ENCODE results near the gene PKDREJ. TPM values are rescaled to one million over a fixed set of nuclear protein-coding genes. Genes with fewer than 3 reads are reported as not detected.

The PKDREJ gene
- polyA plus RNA-seq, 1 of the 3 experiments (the other 2 are of a cell fraction) = not detected

DNA sequence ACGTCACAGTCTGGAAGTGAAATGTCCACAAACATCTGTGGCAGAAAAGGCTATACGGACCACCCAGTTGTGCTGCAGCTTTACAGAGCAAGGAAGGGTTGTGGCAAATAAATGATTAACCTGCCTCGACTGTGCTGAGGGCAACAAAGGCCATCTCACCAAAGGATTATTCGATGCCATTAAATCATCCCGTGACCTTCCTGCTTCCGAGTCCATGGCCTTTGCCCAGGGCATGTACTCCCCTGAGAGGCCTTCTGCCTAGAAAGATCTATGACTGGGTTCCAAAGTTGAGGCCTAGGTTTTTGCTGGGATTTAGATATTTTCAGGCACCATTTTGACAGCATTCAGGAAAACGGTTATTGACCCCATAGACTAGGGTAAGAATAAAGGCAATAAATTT lies 22.2 kb downstream of the PKDREJ start:
- H3K27me3 ChIP-seq (ENCODE audit: insufficient read depth) = no peaks in the 10 kb centered on the region
- H4K20me1 ChIP-seq (ENCODE audit: insufficient read depth) = no peaks in the 10 kb centered on the region
- no peaks in the 10 kb centered on the region for H3K9me2 ChIP-seq
- CTCF ChIA-PET = interaction anchor here (0.5 to 3.9 kb wide), 8 partner anchors 9 to 651 kb away, joined by 3 to 15 read pairs (median 4); partner anchors contain the start of gene CDPF1
- H3K27ac ChIP-seq (ENCODE audit: low read depth in 2 of 2, low read length in 1 of 2) = peak overlapping the region in 1 of 2 experiments; percentile 99; a peak in 2 of 4 replicates
- 97% methylated on average over 4 of the region's 7 CpGs for WGBS (ENCODE audit: low lambda C conversion rate)
- no peaks in the 10 kb centered on the region for H3F3A ChIP-seq (replicated peaks; ENCODE audit: insufficient read depth)
- TF ChIP-seq FOXM1 (IDR thresholded peaks at IDR 0.05; ENCODE audit: low read depth) (no peak), FOXJ3 (CRISPR knock-in tag; IDR thresholded peaks at IDR 0.05) (no peak), MXI1 (IDR thresholded peaks at IDR 0.05; ENCODE audit: low read depth, low read length) (no peak), RFX5 (IDR thresholded peaks at IDR 0.05; ENCODE audit: low read length) (no peak), NFIC (IDR thresholded peaks at IDR 0.05; ENCODE audit: borderline replicate concordance) (no peak), MEF2A (IDR thresholded peaks at IDR 0.05; ENCODE audit: borderline replicate concordance, low read depth) (no peak), POLR2AphosphoS5 (IDR thresholded peaks at IDR 0.05; ENCODE audit: low read depth, low read length) (no peak), SMC3 (IDR thresholded peaks at IDR 0.05; ENCODE audit: low read depth, low read length) (no peak), JUND (IDR thresholded peaks at IDR 0.05) (no peak), TAF1 (IDR thresholded peaks at IDR 0.05; ENCODE audit: borderline replicate concordance, low read depth, low read length) (no peak), NRF1 (IDR thresholded peaks at IDR 0.05; ENCODE audit: low read depth, low read length) (no peak), RXRA (IDR thresholded peaks at IDR 0.05; ENCODE audit: borderline replicate concordance, low read depth) (no peak), CHD2 (IDR thresholded peaks at IDR 0.05; ENCODE audit: low read length, partially characterized antibody) (no peak)
- TF ChIP-seq, protein P1, sequence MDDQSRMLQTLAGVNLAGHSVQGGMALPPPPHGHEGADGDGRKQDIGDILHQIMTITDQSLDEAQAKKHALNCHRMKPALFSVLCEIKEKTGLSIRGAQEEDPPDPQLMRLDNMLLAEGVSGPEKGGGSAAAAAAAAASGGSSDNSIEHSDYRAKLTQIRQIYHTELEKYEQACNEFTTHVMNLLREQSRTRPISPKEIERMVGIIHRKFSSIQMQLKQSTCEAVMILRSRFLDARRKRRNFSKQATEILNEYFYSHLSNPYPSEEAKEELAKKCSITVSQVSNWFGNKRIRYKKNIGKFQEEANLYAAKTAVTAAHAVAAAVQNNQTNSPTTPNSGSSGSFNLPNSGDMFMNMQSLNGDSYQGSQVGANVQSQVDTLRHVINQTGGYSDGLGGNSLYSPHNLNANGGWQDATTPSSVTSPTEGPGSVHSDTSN (IDR thresholded peaks at IDR 0.05) = no peak
- no peak overlapping the region for H3K4me3 ChIP-seq (ENCODE audit: low read depth in 2 of 2, low read length in 1 of 2)
- no peaks in the 10 kb centered on the region for H3K79me2 ChIP-seq (ENCODE audit: insufficient read depth)
- peaks cover 0 to 24% of the 10 kb centered on the region in 2 experiments for H3K36me3 ChIP-seq (replicated peaks in 1 of 2; ENCODE audit: control insufficient read depth in 1 of 2, insufficient read depth in 2 of 2, low read length in 1 of 2)
- POLR2A ChIA-PET = interaction anchor here (0.9 to 2.0 kb wide), 4 partner anchors 9 to 233 kb away, joined by 3 to 9 read pairs (median 5); partner anchors contain the start of genes CDPF1 and TTC38
- no peaks in the 10 kb centered on the region for H3K9me3 ChIP-seq
- H3K9ac ChIP-seq = no peak overlapping the region
- no peak overlapping the region for H3K4me2 ChIP-seq
- H3K4me1 ChIP-seq (ENCODE audit: control insufficient read depth in 1 of 2, insufficient read depth in 2 of 2, low read depth in 1 of 2, low read length in 1 of 2) = peaks cover 0 to 78% of the 10 kb centered on the region in 2 experiments; a peak in 2 of 4 replicates
- no peak overlapping the region for H2AFZ ChIP-seq (ENCODE audit: low read depth)
- peak; percentile 47 for DNase-seq

DNA sequence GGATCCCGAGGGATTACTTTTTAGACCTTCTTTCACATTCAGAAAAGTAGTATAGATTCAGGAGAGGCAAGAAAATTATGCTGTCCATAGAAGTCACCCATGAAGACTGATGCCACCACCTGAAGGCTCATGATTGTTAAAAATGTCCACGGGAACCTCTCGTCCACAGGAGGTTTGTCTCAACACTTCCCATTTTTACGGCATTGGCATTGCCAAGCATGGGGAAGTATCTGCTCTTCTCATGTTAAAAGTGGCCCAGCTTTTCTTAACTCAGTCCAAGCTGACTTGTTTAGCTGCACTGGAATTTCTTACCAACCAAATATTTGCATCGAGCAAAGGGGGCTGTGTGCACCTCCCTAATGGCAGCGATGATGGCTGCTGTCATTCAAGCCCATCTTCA lies 22.6 kb downstream of the PKDREJ start:
- H3K79me2 ChIP-seq (ENCODE audit: insufficient read depth) = no peaks in the 10 kb centered on the region
- no peak overlapping the region for H2AFZ ChIP-seq (ENCODE audit: low read depth)
- H3K4me3 ChIP-seq (ENCODE audit: low read depth in 2 of 2, low read length in 1 of 2) = no peak overlapping the region
- no peaks in the 10 kb centered on the region for H3K9me2 ChIP-seq
- DNase-seq = no peak
- H3K27me3 ChIP-seq (ENCODE audit: insufficient read depth) = no peaks in the 10 kb centered on the region
- H3K4me2 ChIP-seq = no peak overlapping the region
- no peaks in the 10 kb centered on the region for H3F3A ChIP-seq (replicated peaks; ENCODE audit: insufficient read depth)
- ChIA-PET POLR2A (interaction anchor here (2.0 kb wide), 1 partner anchor 10 kb away, joined by 6 read pairs; the partner anchor contains the start of gene CDPF1), CTCF (interaction anchor here (1.7 to 3.9 kb wide), 2 partner anchors 118 to 123 kb away, joined by 4 to 15 read pairs; no protein-coding TSS in a partner anchor)
- 95% methylated on average over 6 of the region's 6 CpGs for WGBS (ENCODE audit: low lambda C conversion rate)
- H3K36me3 ChIP-seq (replicated peaks in 1 of 2; ENCODE audit: control insufficient read depth in 1 of 2, insufficient read depth in 2 of 2, low read length in 1 of 2) = peaks cover 0 to 24% of the 10 kb centered on the region in 2 experiments
- peaks cover 0 to 74% of the 10 kb centered on the region in 2 experiments; a peak in 2 of 4 replicates for H3K4me1 ChIP-seq (ENCODE audit: control insufficient read depth in 1 of 2, insufficient read depth in 2 of 2, low read depth in 1 of 2, low read length in 1 of 2)
- no peak overlapping the region for H3K9ac ChIP-seq
- H4K20me1 ChIP-seq (ENCODE audit: insufficient read depth) = no peaks in the 10 kb centered on the region
- H3K9me3 ChIP-seq = no peaks in the 10 kb centered on the region
- peak overlapping the region in 1 of 2 experiments; percentile 99; a peak in 2 of 4 replicates for H3K27ac ChIP-seq (ENCODE audit: low read depth in 2 of 2, low read length in 1 of 2)
- TF ChIP-seq SMC3 (IDR thresholded peaks at IDR 0.05; ENCODE audit: low read depth, low read length) (no peak), RCOR1 (IDR thresholded peaks at IDR 0.05; ENCODE audit: low read length) (no peak), TAF1 (IDR thresholded peaks at IDR 0.05; ENCODE audit: borderline replicate concordance, low read depth, low read length) (no peak), EZH2phosphoT487 (IDR thresholded peaks at IDR 0.05; ENCODE audit: borderline replicate concordance, low read depth) (no peak), EP300 (IDR thresholded peaks at IDR 0.05; ENCODE audit: borderline replicate concordance in 1 of 2, low read depth in 1 of 2, low read length in 1 of 2) (no peak), CHD2 (IDR thresholded peaks at IDR 0.05; ENCODE audit: low read length, partially characterized antibody) (no peak)
- TF ChIP-seq, protein P2, sequence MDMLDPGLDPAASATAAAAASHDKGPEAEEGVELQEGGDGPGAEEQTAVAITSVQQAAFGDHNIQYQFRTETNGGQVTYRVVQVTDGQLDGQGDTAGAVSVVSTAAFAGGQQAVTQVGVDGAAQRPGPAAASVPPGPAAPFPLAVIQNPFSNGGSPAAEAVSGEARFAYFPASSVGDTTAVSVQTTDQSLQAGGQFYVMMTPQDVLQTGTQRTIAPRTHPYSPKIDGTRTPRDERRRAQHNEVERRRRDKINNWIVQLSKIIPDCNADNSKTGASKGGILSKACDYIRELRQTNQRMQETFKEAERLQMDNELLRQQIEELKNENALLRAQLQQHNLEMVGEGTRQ (IDR thresholded peaks at IDR 0.05; ENCODE audit: borderline replicate concordance, low read depth, low read length) = no peak
- TF ChIP-seq, protein P3, sequence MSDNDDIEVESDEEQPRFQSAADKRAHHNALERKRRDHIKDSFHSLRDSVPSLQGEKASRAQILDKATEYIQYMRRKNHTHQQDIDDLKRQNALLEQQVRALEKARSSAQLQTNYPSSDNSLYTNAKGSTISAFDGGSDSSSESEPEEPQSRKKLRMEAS (IDR thresholded peaks at IDR 0.05; ENCODE audit: low read depth) = no peak
- TF ChIP-seq, protein P4, sequence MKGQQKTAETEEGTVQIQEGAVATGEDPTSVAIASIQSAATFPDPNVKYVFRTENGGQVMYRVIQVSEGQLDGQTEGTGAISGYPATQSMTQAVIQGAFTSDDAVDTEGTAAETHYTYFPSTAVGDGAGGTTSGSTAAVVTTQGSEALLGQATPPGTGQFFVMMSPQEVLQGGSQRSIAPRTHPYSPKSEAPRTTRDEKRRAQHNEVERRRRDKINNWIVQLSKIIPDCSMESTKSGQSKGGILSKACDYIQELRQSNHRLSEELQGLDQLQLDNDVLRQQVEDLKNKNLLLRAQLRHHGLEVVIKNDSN (IDR thresholded peaks at IDR 0.05; ENCODE audit: borderline replicate concordance, low read depth) = no peak
- TF ChIP-seq, protein P5, sequence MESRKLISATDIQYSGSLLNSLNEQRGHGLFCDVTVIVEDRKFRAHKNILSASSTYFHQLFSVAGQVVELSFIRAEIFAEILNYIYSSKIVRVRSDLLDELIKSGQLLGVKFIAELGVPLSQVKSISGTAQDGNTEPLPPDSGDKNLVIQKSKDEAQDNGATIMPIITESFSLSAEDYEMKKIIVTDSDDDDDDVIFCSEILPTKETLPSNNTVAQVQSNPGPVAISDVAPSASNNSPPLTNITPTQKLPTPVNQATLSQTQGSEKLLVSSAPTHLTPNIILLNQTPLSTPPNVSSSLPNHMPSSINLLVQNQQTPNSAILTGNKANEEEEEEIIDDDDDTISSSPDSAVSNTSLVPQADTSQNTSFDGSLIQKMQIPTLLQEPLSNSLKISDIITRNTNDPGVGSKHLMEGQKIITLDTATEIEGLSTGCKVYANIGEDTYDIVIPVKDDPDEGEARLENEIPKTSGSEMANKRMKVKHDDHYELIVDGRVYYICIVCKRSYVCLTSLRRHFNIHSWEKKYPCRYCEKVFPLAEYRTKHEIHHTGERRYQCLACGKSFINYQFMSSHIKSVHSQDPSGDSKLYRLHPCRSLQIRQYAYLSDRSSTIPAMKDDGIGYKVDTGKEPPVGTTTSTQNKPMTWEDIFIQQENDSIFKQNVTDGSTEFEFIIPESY (IDR thresholded peaks at IDR 0.05; ENCODE audit: borderline replicate concordance, low read depth) = no peak
- TF ChIP-seq, protein P6, sequence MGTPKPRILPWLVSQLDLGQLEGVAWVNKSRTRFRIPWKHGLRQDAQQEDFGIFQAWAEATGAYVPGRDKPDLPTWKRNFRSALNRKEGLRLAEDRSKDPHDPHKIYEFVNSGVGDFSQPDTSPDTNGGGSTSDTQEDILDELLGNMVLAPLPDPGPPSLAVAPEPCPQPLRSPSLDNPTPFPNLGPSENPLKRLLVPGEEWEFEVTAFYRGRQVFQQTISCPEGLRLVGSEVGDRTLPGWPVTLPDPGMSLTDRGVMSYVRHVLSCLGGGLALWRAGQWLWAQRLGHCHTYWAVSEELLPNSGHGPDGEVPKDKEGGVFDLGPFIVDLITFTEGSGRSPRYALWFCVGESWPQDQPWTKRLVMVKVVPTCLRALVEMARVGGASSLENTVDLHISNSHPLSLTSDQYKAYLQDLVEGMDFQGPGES (IDR thresholded peaks at IDR 0.05; ENCODE audit: low read depth, low read length) = no peak
